Measurements from ENCODE around the gene CDK7. TPM values are rescaled to one million over a fixed set of nuclear protein-coding genes. Genes with fewer than 3 reads are reported as not detected.

CDK7 gene
- total and polyA plus RNA-seq, 9 of the 15 experiments (the other 6 are each of a cell fraction or from before 2014, with no cell fraction given) = 41.7 to 143 (median 65.3) TPM

DNA sequence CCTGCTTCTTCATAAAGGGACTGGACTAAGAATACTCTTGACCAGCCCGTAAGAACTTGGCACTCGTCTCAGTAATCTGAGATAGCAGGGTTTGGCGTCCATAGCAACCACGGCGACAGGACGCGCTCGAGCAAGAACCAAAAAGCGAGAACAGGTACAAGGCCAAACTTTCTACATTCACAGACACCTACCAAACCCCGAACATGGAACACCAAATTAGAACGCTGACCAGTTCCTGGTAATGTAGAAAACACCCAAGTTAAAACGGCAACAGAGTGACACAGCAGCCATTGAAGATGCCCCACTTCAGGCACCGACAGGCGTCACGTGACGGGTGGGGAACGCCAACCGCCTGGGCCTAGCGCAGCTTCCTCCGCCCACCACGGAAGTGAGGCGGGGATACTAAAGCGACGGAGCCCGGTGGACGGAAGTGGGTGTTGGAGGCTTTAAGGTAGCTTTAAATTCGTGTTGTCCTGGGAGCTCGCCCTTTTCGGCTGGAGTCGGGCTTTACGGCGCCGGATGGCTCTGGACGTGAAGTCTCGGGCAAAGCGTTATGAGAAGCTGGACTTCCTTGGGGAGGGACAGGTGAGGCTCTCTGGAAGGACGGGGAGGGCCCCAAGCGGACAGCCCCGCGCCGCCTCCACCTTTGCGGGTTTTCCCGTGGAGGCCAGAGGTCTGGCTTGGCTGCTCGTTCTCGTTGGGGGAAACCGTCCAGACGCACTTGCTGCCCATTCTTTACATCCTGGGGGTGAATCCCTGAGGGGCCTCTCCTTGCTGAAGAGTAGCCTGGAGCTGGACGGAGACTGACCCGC lies at the start of gene CDK7 (continued):
- TF ChIP-seq, protein P1, sequence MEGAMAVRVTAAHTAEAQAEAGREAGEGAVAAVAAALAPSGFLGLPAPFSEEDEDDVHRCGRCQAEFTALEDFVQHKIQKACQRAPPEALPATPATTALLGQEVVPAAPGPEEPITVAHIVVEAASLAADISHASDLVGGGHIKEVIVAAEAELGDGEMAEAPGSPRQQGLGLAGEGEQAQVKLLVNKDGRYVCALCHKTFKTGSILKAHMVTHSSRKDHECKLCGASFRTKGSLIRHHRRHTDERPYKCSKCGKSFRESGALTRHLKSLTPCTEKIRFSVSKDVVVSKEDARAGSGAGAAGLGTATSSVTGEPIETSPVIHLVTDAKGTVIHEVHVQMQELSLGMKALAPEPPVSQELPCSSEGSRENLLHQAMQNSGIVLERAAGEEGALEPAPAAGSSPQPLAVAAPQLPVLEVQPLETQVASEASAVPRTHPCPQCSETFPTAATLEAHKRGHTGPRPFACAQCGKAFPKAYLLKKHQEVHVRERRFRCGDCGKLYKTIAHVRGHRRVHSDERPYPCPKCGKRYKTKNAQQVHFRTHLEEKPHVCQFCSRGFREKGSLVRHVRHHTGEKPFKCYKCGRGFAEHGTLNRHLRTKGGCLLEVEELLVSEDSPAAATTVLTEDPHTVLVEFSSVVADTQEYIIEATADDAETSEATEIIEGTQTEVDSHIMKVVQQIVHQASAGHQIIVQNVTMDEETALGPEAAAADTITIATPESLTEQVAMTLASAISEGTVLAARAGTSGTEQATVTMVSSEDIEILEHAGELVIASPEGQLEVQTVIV (CRISPR knock-in tag; IDR thresholded peaks at IDR 0.05; ENCODE audit: borderline replicate concordance) = peak; percentile 89
- TF ChIP-seq VEZF1 (CRISPR knock-in tag; IDR thresholded peaks at IDR 0.05) (peak; percentile 40; the same call in 1 of the 2 replicates), ZNF133 (CRISPR knock-in tag; IDR thresholded peaks at IDR 0.05) (no peak), KAT7 (CRISPR knock-in tag; IDR thresholded peaks at IDR 0.05; ENCODE audit: borderline replicate concordance) (peak; percentile 48; the same call in 1 of the 2 replicates), KDM4B (IDR thresholded peaks at IDR 0.05; ENCODE audit: borderline replicate concordance in 2 of 2, low read depth in 1 of 2) (peak in 1 of 2 experiments; percentile 54; a peak in 1 of 4 replicates), KAT8 (IDR thresholded peaks at IDR 0.05; ENCODE audit: low read depth) (no peak), NR2C2 (CRISPR knock-in tag; IDR thresholded peaks at IDR 0.05) (no peak), NR2C2 (tag; IDR thresholded peaks at IDR 0.05) (0 out of 2 replicates have a peak, but pooled peaks have one; percentile 29), TAF1 (IDR thresholded peaks at IDR 0.05; ENCODE audit: control insufficient read depth, extremely low read depth, insufficient read depth, low read length, severe bottlenecking) (peak; percentile 70), ZEB2 (IDR thresholded peaks at IDR 0.05) (no peak; the same call in none of the 2 replicates), HNRNPLL (IDR thresholded peaks at IDR 0.05; ENCODE audit: low read depth, low read length, poor library complexity, severe bottlenecking) (peak; percentile 91), PKNOX1 (IDR thresholded peaks at IDR 0.05) (peak; percentile 82), LCOR (CRISPR knock-in tag; IDR thresholded peaks at IDR 0.05) (peak; percentile 80), CTBP1 (IDR thresholded peaks at IDR 0.05; ENCODE audit: borderline replicate concordance) (peak; percentile 78; the same call in 1 of the 2 replicates)
- TF ChIP-seq, protein P2, sequence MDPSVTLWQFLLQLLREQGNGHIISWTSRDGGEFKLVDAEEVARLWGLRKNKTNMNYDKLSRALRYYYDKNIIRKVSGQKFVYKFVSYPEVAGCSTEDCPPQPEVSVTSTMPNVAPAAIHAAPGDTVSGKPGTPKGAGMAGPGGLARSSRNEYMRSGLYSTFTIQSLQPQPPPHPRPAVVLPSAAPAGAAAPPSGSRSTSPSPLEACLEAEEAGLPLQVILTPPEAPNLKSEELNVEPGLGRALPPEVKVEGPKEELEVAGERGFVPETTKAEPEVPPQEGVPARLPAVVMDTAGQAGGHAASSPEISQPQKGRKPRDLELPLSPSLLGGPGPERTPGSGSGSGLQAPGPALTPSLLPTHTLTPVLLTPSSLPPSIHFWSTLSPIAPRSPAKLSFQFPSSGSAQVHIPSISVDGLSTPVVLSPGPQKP (CRISPR knock-in tag; IDR thresholded peaks at IDR 0.05) = no peak

All from K562 (cell line).